H1 (cell line): ENCODE results near the gene DLX2. TPM values are rescaled to one million over a fixed set of nuclear protein-coding genes. Genes with fewer than 3 reads are reported as not detected.

Experiments used
- CTCF ChIA-PET: fragments of 300-600 bp; sonication (Branson Sonifier 250); formaldehyde crosslinking; loops from one replicate; lab custom pipeline; 2021; ENCODE audit not compliant: partially characterized antibody; lab: Charles Lee
- POLR2A ChIA-PET: fragments of 300-600 bp; sonication (Branson Sonifier 250); formaldehyde crosslinking; loops from one replicate; lab custom pipeline; 2021; ENCODE audit warnings: inconsistent platforms; ENCODE audit not compliant: partially characterized antibody; lab: Charles Lee
- DNase-seq, 2 experiments: peaks; one replicate each; pipeline versions ENCODE4 v3.0.0 to v3.0.0-alpha.2; 2010 to 2022; ENCODE audit warnings: low spot score in 2 of 2, low read depth in 1 of 2, mixed read lengths in 1 of 2
- FAIRE-seq: peaks from 2 replicates; lab custom pipeline; 2011; peaks lifted over from hg19 to GRCh38; lab: Jason Lieb, UNC
- H2AFZ ChIP-seq: 2 replicates; pipeline ENCODE4 v1.8.1; 2012; ENCODE audit warnings: low read length, inconsistent platforms
- H2AK5ac ChIP-seq: 2 replicates; pipeline ENCODE4 v1.6.1; 2013; ENCODE audit warnings: low read depth, low read length
- H2BK120ac ChIP-seq: replicated peaks from 2 replicates; pipeline ENCODE3; 2013; ENCODE audit warnings: low read depth, low read length, inconsistent platforms
- H2BK12ac ChIP-seq: 2 replicates; pipeline ENCODE4 v1.6.1; 2013; ENCODE audit warnings: low read depth, low read length
- H2BK15ac ChIP-seq: 2 replicates; pipeline ENCODE4 v1.6.1; 2013; ENCODE audit warnings: low read length
- H2BK20ac ChIP-seq: 2 replicates; pipeline ENCODE4 v1.6.1; 2013; ENCODE audit warnings: low read length
- H2BK5ac ChIP-seq: 2 replicates; pipeline ENCODE4 v1.6.1; 2013; ENCODE audit warnings: low read depth, low read length
- H3K14ac ChIP-seq: 2 replicates; pipeline ENCODE4 v1.6.1; 2013; ENCODE audit warnings: inconsistent platforms; ENCODE audit not compliant: insufficient read length
- H3K18ac ChIP-seq: 2 replicates; pipeline ENCODE4 v1.6.1; 2013; ENCODE audit warnings: low read length; ENCODE audit errors: extremely low read depth
- H3K23ac ChIP-seq: 2 replicates; pipeline ENCODE4 v1.6.1; 2013; ENCODE audit warnings: inconsistent platforms; ENCODE audit not compliant: insufficient read length
- H3K23me2 ChIP-seq: 2 replicates; pipeline ENCODE4 v1.6.1; 2013; ENCODE audit warnings: low read depth, low read length
- H3K27ac ChIP-seq: 2 replicates; pipeline ENCODE4 v1.6.1; 2011; ENCODE audit warnings: low read depth, low read length, inconsistent platforms
- H3K27me3 ChIP-seq, 4 experiments: replicated peaks in 1 of 4; 1 replicate in 1 of 4; 2 replicates in 3 of 4; pipeline versions ENCODE4 v1.6.1 to v1.8.1; 2011 to 2013; ENCODE audit warnings: low read length in 3 of 4, mild to moderate bottlenecking in 3 of 4, inconsistent platforms in 2 of 4, mixed read lengths in 2 of 4, moderate library complexity in 1 of 4; ENCODE audit not compliant: control insufficient read depth in 3 of 4, insufficient read depth in 3 of 4; ENCODE audit errors: extremely low read depth in 1 of 4
- H3K36me3 ChIP-seq, 4 experiments: 2 replicates each; pipeline versions ENCODE4 v1.6.1 to v1.8.1; 2011 to 2013; ENCODE audit warnings: mild to moderate bottlenecking in 4 of 4, low read length in 3 of 4, moderate library complexity in 2 of 4, control low read depth in 1 of 4, inconsistent platforms in 1 of 4; ENCODE audit not compliant: insufficient read depth in 4 of 4, control insufficient read depth in 2 of 4
- H3K4ac ChIP-seq: replicated peaks from 2 replicates; pipeline ENCODE3; 2013; ENCODE audit warnings: low read length, low read depth, mixed read lengths, inconsistent platforms; ENCODE audit not compliant: insufficient read length
- H3K4me1 ChIP-seq, 4 experiments: replicated peaks in 1 of 4; 1 replicate in 1 of 4; 2 replicates in 3 of 4; pipeline versions ENCODE4 v1.6.1 to v1.8.1; 2011 to 2013; ENCODE audit warnings: low read length in 3 of 4, inconsistent platforms in 2 of 4, mixed read lengths in 1 of 4; ENCODE audit not compliant: insufficient read depth in 4 of 4, control insufficient read depth in 3 of 4
- H3K4me2 ChIP-seq, 2 experiments: 2 replicates each; pipeline versions ENCODE4 v1.6.1 to v1.8.1; 2011 to 2013; ENCODE audit warnings: low read depth in 2 of 2, low read length in 2 of 2, control low read depth in 1 of 2, inconsistent platforms in 1 of 2, mild to moderate bottlenecking in 1 of 2; ENCODE audit not compliant: insufficient read depth in 1 of 2
- H3K4me3 ChIP-seq, 4 experiments: fragments of 200-600, 300-600 bp in 1 of 4; sonication (generic), shearing (Covaris generic), sonication (Bioruptor Twin) in 1 of 4; 2 replicates each; pipeline versions ENCODE4 v1.5.1 to v1.8.1; 2011 to 2016; ENCODE audit warnings: low read length in 4 of 4, low read depth in 3 of 4, control low read depth in 2 of 4, inconsistent platforms in 2 of 4, mild to moderate bottlenecking in 2 of 4, mixed read lengths in 1 of 4, moderate library complexity in 1 of 4; ENCODE audit not compliant: insufficient read depth in 2 of 4; ENCODE audit errors: extremely low read depth in 1 of 4
- H3K56ac ChIP-seq: replicated peaks from 2 replicates; pipeline ENCODE3; 2013; ENCODE audit warnings: low read depth, mild to moderate bottlenecking, mixed read lengths, low read length, inconsistent platforms; ENCODE audit not compliant: insufficient read length
- H3K79me1 ChIP-seq: 2 replicates; pipeline ENCODE4 v1.6.1; 2013; ENCODE audit warnings: low read depth, low read length, control low read depth
- H3K79me2 ChIP-seq, 2 experiments: 2 replicates each; pipeline versions ENCODE4 v1.6.1 to v1.8.1; 2012 to 2013; ENCODE audit warnings: low read length in 2 of 2, mild to moderate bottlenecking in 2 of 2, inconsistent platforms in 1 of 2; ENCODE audit not compliant: insufficient read depth in 2 of 2, control insufficient read depth in 1 of 2
- H3K9ac ChIP-seq, 4 experiments: replicated peaks in 1 of 4; 1 replicate in 1 of 4; 2 replicates in 3 of 4; pipeline versions ENCODE4 v1.6.1 to v1.8.1; 2011 to 2013; ENCODE audit warnings: low read depth in 3 of 4, low read length in 3 of 4, control low read depth in 2 of 4, mild to moderate bottlenecking in 2 of 4, moderate library complexity in 2 of 4, inconsistent platforms in 1 of 4; ENCODE audit errors: extremely low read depth in 1 of 4
- H3K9me3 ChIP-seq, 2 experiments: 2 replicates each; pipeline versions ENCODE4 v1.6.1 to v1.8.1; 2012 to 2013; ENCODE audit warnings: mild to moderate bottlenecking in 2 of 2, moderate library complexity in 2 of 2, control low read depth in 1 of 2, inconsistent platforms in 1 of 2, low read depth in 1 of 2, low read length in 1 of 2, mixed read lengths in 1 of 2; ENCODE audit not compliant: insufficient read depth in 2 of 2
- H4K20me1 ChIP-seq, 2 experiments: replicated peaks in 1 of 2; 2 replicates each; pipeline versions ENCODE3 to v1.8.1; 2011 to 2013; ENCODE audit warnings: inconsistent platforms in 2 of 2, low read length in 2 of 2, mild to moderate bottlenecking in 1 of 2; ENCODE audit not compliant: insufficient read depth in 2 of 2, control insufficient read depth in 1 of 2
- H4K5ac ChIP-seq: 2 replicates; pipeline ENCODE4 v1.6.1; 2013; ENCODE audit warnings: low read length, low read depth, mixed read lengths, inconsistent platforms; ENCODE audit not compliant: insufficient read length
- H4K8ac ChIP-seq: 2 replicates; pipeline ENCODE4 v1.8.0; 2013; ENCODE audit warnings: mild to moderate bottlenecking, moderate library complexity, low read length, inconsistent platforms; ENCODE audit not compliant: insufficient read depth; ENCODE audit errors: extremely low read depth
- H4K91ac ChIP-seq: replicated peaks from 2 replicates; pipeline ENCODE3; 2013; ENCODE audit warnings: low read length, mixed read lengths, inconsistent platforms; ENCODE audit not compliant: insufficient read length
- ASH2L ChIP-seq: fragments of 200-600, 300-600 bp; sonication (generic); IDR thresholded peaks from one replicate; pipeline ENCODE4 v1.7.1; 2017; ENCODE audit warnings: low read length
- EGR1 ChIP-seq: IDR thresholded peaks from 2 replicates; pipeline ENCODE4 v1.6.1; 2011; ENCODE audit warnings: low read depth, low read length, borderline replicate concordance
- EZH2 ChIP-seq: fragments of 200-600 bp; sonication (generic); IDR thresholded peaks from 2 replicates; pipeline ENCODE4 v1.7.1; 2012; ENCODE audit warnings: low read depth, mild to moderate bottlenecking, moderate library complexity, low read length, inconsistent platforms; ENCODE audit not compliant: severe bottlenecking
- HDAC2 ChIP-seq, 2 experiments: fragments of 300-600 bp in 1 of 2; sonication (generic) in 1 of 2; IDR thresholded peaks; 2 replicates each; pipeline ENCODE4 v1.6.1; 2011 to 2012; ENCODE audit warnings: low read depth in 2 of 2, low read length in 2 of 2, mild to moderate bottlenecking in 2 of 2, moderate library complexity in 2 of 2, borderline replicate concordance in 1 of 2, inconsistent platforms in 1 of 2
- JUN ChIP-seq: IDR thresholded peaks from 2 replicates; pipeline ENCODE4 v1.6.1; 2011; ENCODE audit warnings: low read depth, mild to moderate bottlenecking, improper control_type of control experiment, low read length
- JUND ChIP-seq: IDR thresholded peaks from 2 replicates; pipeline ENCODE4 v1.6.1; 2011; ENCODE audit warnings: mild to moderate bottlenecking, improper control_type of control experiment, low read length
- RBBP5 ChIP-seq: IDR thresholded peaks from 2 replicates; pipeline ENCODE4 v1.7.1; 2012; ENCODE audit warnings: low read depth, mild to moderate bottlenecking, inconsistent platforms, low read length, moderate library complexity, borderline replicate concordance
- TAF7 ChIP-seq: optimal IDR thresholded peaks from 2 replicates; pipeline ENCODE3; 2011; ENCODE audit warnings: low read depth, mild to moderate bottlenecking, inconsistent platforms, low read length, moderate library complexity, borderline replicate concordance
- whole genome bisulfite sequencing, 2 experiments: shearing (Covaris generic) in 1 of 2; methylation state at CpG; one replicate each; pipeline versions ENCODE4 v1.1.6 to v1.1.7; 2013 to 2015; ENCODE audit warnings: low lambda C conversion rate in 2 of 2, mixed read lengths in 2 of 2, inconsistent platforms in 1 of 2, low coverage in 1 of 2, missing lambda C conversion rate in 1 of 2; ENCODE audit not compliant: insufficient replicate concordance in 2 of 2, insufficient coverage in 1 of 2, insufficient read length in 1 of 2; ENCODE audit errors: extremely low coverage in 1 of 2, missing lambda C conversion rate in 1 of 2; 5-methylcytosine and 5-hydroxymethylcytosine counted together
- polyA plus RNA-seq, 7 experiments: library from polyadenylated mRNA; depleted of rRNA in 3 of 7; stranded (reverse) in 5 of 7; unstranded in 2 of 7; fragments of >200 nt in 5 of 7; fragments of 200-250 nt in 2 of 7; gene quantifications; 1 replicate in 5 of 7; 2 replicates in 1 of 7; 4 replicates in 1 of 7; pipeline versions ENCODE4 v1.2.1 to v1.2.3, GENCODE V29; 2011 to 2013; ENCODE audit warnings: missing spikeins in 2 of 7, mixed read lengths in 2 of 7
- total RNA-seq: library from RNA; stranded (reverse); fragmentation: NEBNext Ultra II Directional; extraction: Animal tissue kit (Norgen Biotek cat#: 25700); gene quantifications from 2 replicates; pipeline ENCODE4 v1.2.1, GENCODE V29; 2021
- TF ChIP-seq, protein P1 (sequence below): IDR thresholded peaks from 2 replicates; pipeline ENCODE4 v1.6.1; 2011; ENCODE audit warnings: low read depth, mild to moderate bottlenecking, low read length; ENCODE audit not compliant: insufficient read depth

DLX2 gene
- total and polyA plus RNA-seq, 2 of the 8 experiments (the other 6 are each of a cell fraction or from before 2014, with no cell fraction given), result 0.45 TPM; not detected in 1

GRCh38 chr2:172098650-172099471, 3.8 kb downstream of the DLX2 start:
- Histone ChIP-seq H3K36me3 (peaks cover 0 to 11% (median 0%) of the 10 kb centered on the region in 4 experiments; a peak in 1 of 8 replicates), H4K8ac (peak overlapping the region; percentile 47), H3K14ac (no peak overlapping the region), H4K20me1 (peaks cover 12 to 29% of the 10 kb centered on the region in 2 experiments), H3K4ac (no peak overlapping the region), H2BK5ac (no peak overlapping the region), H2BK20ac (peak overlapping the region; percentile 37), H3K27me3 (peaks cover 83 to 100% (median 95%) of the 10 kb centered on the region in 4 experiments), H2AK5ac (peak overlapping the region; percentile 96; the same call in 1 of the 2 replicates), H3K4me3 (peak overlapping the region in 3 of 4 experiments; percentile 8 to 48 (median 20); a peak in 4 of 8 replicates), H3K79me1 (no peaks in the 10 kb centered on the region), H2BK12ac (peak overlapping the region; percentile 91), H2BK15ac (no peak overlapping the region), H3K27ac (no peak overlapping the region), H3K4me1 (peaks cover 6 to 53% (median 28%) of the 10 kb centered on the region in 4 experiments), H3K56ac (no peak overlapping the region), H3K9me3 (no peaks in the 10 kb centered on the region), H3K23ac (no peak overlapping the region), H4K91ac (peak overlapping the region; percentile 54), H3K4me2 (peak overlapping the region; percentile 61 to 66), H3K18ac (0 out of 2 replicates have a peak overlapping the region, but pooled peaks have one; percentile 42), H4K5ac (no peak overlapping the region), H2AFZ (no peak overlapping the region), H3K23me2 (peaks cover 24% of the 10 kb centered on the region; the same call in 1 of the 2 replicates), H2BK120ac (no peak overlapping the region), H3K79me2 (no peaks in the 10 kb centered on the region), H3K9ac (no peak overlapping the region)
- CTCF ChIA-PET, result interaction anchor here (1.0 to 11.7 kb wide), 7 partner anchors 8 to 395 kb away, joined by 3 to 198 read pairs (median 5); partner anchors contain the start of gene DLX1
- POLR2A ChIA-PET, result interaction anchor here (1.1 to 16.0 kb wide), 2 partner anchors 11 to 22 kb away, joined by 4 to 184 read pairs; partner anchors contain the start of gene DLX1
- FAIRE-seq (no peak), DNase-seq (peak in 1 of 2 experiments; percentile 69)
- 5% methylated on average over 48 of the region's 61 CpGs; no CpG with 5 or more reads in 1 of the 2 experiments for WGBS, 2 experiments
- TF ChIP-seq, protein P1, sequence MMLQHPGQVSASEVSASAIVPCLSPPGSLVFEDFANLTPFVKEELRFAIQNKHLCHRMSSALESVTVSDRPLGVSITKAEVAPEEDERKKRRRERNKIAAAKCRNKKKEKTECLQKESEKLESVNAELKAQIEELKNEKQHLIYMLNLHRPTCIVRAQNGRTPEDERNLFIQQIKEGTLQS, result peak; percentile 40; the same call in 1 of the 2 replicates
- no peak for TF ChIP-seq HDAC2 (IDR thresholded peaks at IDR 0.05; ENCODE audit: borderline replicate concordance in 1 of 2, low read depth in 2 of 2, low read length in 2 of 2)
- TF ChIP-seq ASH2L, result peak; percentile 27
- TF ChIP-seq JUN, result no peak
- TF ChIP-seq TAF7, result no peak
- 0 out of 2 replicates have a peak, but pooled peaks have one; percentile 49 for TF ChIP-seq RBBP5
- TF ChIP-seq EZH2, result peak; percentile 88
- TF ChIP-seq JUND, result 0 out of 2 replicates have a peak, but pooled peaks have one; percentile 20
- TF ChIP-seq EGR1, result peak; percentile 88
